NCI-H1930 (cell line): ENCODE data around the gene TMPRSS3.

Experiments used
- DNase-seq, 2 experiments: peaks; one replicate each; lab custom pipeline; 2025; lab: John Stamatoyannopoulos, UW

The TMPRSS3 gene

GRCh38 chr21:42350927-42351426 lies 44.9 kb downstream of the TMPRSS3 start, which contains the start of gene TFF2:
Gene TFF2, minus strand, starts transcription at chr21:42350994. Its CDS starts 37 bp downstream, at chr21:42350957.
- DNase-seq, result no peak

- DNase-seq, result no peak
These were observed 45.4 kb downstream of the TMPRSS3 start for GRCh38 chr21:42350318-42350910.

DNA sequence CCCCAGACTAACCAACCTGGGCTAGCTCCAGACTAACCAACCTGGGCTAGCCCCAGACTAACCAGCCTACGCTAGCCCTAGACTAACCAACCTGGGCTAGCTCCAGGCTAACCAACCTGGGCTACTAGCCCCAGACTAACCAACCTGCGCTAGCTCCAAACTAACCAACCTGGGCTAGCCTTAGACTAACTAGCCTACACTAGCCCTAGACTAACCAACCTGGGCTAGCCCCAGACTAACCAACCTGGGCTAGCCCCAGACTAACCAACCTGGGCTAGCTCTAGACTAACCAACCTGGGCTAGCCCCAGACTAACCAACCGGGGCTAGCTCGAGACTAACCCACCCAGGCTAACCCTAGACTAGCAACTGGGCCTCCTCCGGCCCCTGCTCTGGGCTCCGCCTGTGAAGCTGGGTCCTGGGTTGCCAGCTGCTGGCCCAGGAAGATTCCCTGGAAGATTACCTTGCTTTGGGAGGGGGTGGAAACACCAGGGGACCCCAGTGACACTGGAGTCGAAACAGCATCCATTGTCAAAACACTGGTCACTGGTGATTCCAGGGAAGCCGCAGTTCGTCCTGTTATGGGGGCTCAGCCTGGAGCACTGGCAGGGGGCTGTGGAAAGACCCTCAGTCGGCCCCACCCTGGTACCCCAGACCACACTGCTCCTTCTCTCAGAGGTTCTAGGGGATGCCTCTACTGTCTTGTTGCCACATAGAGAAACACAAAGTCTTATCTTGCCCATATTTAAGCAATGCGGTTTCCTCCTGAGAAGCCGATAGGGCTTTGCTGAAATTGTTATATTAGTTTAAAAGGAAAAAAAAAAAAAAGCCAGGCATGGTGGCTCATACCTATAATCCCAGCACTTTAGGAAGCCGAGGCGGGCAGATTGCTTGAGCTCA lies 46.2 kb downstream of the TMPRSS3 start:
- DNase-seq, result no peak

- no peak for DNase-seq
These were observed 47.1 kb downstream of the TMPRSS3 start for GRCh38 chr21:42348762-42349161.

DNA sequence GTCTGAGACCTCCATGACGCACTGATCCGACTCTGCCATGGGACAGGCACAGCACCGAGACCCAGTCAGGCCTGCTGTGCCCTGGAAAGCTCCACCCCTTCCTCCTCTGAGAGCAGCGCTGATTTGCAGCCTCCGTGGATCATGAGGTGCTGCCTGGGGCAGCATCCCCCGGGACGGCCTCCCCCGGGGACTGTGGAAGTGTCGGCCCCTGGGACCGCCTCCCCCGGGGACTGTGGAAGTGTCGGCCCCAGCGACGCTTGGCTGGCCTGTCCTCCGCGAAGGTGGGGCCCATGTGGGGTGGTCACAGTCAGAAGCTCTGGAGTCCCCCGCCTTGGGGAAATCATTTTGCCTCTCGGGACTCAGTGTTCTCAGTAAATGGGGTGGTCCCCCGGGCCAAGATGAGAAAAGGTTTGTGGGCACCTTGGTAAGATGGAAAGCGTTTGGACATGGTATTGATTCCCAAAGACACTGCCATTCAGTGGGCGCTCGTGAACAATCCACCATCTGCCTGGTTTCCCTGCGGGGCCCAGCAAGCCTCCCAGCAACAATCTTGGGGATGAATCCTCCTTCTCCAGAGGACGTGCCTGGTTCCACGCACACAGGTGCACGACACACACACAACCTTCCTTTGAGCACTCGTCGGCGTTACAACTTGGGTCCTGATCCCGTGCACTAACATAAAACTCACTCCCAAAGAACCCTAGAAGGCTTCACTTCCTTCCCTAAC lies 48.1 kb downstream of the TMPRSS3 start:
- DNase-seq, result no peak

DNA sequence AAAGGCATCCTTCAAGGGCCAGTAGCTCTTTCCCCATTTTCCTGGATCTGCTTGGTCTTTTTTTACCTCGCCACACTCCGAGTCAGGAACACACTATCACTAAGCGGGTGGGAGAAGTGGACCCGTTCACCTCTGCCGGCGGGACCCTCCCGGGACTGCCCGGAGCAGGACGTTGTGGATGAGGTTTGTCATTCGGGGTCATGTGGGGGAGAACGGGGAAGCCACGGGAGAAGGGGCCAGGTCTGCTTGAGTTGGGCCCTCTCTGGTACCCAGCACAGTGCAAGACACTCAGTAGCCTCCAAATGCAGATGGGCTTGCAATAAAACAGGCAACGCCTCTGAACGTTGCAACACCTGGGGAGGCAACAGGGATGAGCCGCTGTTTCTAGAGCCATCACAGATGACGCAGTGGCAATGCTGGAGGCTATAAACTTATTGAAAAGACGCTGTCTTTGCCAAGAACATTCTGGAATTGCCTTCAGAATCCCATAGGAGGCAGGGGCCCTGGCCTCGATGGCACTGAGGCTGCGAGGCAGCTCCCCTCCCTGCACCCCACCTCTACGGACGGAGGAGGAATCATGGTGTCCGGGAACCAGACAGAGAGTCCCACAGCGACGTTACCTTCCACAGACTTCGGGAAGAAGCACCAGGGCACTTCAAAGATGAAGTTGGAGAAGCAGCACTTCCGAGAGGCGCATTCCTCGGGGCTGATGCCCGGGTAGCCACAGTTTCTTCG lies 48.8 kb downstream of the TMPRSS3 start:
- DNase-seq, result no peak

DNA sequence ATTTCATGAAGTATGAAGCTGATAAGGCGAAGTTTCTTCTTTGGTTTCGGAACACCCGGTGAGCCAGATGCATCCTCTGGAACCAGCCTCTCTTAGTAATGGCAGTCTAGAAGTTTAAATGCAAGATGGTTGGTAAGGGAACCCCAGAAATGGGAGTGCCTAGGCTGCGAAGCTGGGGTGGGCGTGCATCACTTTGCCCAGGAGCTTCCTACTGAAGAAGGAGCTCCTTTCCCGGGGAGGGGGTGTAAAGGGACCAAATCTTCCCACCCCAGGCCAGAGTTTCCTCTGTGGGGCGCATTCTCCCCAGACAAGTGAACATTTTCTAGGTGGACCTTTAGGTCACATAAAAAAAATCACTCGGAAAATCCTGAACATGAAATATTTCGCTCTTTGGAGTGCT lies 49.4 kb downstream of the TMPRSS3 start:
- no peak for DNase-seq

- no peak for DNase-seq
These were observed 51.2 kb downstream of the TMPRSS3 start for GRCh38 chr21:42344631-42345030.

DNA sequence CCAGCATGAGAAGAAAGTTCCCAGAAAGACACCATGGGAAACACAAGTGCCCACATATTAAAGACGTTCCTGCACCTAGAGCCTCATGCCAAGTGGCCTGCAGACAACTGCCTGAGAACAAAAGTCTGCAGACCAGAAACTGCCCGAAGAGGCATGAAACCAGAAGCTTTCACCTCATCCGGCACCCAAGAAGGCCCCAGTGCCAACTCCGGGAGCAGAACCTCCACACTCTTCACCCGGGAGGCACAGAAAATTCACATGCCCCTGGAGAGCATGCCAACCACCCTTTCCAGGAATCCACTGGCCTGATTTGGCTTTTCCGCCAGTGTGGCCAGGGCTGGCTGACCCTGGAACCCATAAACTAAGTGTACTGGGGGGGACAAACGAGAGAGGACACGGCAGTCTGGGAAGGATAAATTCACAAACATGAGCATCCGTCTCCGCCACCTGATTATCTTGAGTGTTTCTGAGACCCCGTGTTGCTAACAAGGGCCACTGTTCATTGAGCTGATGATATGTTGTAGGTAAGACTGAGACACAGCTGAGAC lies 51.8 kb downstream of the TMPRSS3 start:
- DNase-seq, result no peak

GRCh38 chr21:42343556-42343955 lies 52.3 kb downstream of the TMPRSS3 start:
- no peak for DNase-seq

GRCh38 chr21:42343101-42343500 lies 52.8 kb downstream of the TMPRSS3 start:
- no peak for DNase-seq

DNA sequence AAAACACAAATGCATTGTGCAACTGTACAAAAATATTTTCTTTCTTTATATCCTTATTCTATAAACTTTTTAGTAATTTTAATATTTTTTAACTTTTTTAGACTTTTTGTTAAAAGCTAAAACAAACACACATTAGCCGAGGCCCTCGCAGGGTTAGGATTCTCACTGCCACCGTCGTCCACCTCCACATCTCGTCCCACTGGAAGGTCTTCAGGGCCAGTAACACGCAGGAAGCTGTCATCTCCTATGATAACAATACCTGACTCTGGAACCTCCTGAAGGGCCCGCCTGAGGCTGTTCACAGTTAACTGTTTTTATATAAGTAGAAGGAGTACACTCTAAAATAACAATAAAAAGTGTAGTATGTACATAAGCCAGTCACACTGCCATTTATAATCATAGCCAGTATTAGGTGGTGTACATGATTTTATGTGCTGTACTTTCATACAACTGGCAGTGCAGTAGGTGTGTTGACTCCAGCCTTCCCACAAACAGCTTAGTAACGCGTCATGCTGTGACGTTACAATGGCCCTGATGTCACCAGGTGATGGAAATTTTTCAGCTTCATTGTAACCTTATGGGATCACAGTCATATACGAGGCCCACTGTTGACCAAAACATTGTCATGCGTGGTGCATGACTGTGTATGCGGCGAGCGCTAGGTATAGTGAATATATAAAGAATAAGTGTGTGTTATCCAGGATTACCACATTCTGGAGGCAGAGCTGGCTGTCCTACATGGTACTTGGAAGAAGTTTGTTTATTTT lies 53.9 kb downstream of the TMPRSS3 start:
- no peak for DNase-seq

DNA sequence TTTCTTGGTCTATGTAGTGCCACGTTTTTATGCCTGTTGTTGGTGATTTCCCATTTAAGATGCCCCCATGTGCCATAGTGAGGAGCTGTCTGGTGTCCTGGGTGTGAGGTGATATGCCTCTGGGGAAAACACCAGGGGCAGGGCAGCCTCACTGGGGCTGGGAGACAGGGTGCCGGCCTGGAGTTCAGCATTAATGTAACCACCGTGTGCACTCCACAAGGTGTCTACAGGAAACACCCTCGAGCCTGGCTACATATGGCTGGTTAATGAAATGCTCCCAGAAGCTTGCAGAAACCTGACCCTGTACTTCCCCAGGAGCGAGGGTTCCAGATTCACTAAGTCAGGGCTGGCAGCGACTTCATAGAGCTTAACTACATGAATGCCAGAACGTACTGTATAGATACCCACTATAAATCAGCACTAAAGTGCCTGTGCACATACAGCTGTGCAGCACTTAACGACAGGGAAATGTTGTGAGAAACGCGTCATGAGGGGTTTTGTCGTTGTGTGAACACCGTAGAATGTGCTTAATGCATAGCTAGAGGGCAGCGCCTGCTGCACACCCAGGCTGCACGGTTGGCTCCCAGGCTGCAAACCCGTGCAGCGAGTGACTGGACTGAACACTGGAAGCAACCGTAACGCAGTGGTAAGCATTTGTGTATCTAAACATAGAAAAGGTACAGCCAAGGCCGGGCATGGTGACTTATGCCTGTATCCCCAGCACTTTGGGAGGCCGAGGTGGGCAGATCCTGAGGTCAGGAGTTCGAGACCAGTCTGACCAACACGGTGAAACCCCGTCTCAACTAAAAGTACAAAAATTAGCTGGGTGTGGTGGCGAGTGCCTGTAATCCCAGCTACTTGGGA lies 55.4 kb downstream of the TMPRSS3 start:
- no peak for DNase-seq

DNA sequence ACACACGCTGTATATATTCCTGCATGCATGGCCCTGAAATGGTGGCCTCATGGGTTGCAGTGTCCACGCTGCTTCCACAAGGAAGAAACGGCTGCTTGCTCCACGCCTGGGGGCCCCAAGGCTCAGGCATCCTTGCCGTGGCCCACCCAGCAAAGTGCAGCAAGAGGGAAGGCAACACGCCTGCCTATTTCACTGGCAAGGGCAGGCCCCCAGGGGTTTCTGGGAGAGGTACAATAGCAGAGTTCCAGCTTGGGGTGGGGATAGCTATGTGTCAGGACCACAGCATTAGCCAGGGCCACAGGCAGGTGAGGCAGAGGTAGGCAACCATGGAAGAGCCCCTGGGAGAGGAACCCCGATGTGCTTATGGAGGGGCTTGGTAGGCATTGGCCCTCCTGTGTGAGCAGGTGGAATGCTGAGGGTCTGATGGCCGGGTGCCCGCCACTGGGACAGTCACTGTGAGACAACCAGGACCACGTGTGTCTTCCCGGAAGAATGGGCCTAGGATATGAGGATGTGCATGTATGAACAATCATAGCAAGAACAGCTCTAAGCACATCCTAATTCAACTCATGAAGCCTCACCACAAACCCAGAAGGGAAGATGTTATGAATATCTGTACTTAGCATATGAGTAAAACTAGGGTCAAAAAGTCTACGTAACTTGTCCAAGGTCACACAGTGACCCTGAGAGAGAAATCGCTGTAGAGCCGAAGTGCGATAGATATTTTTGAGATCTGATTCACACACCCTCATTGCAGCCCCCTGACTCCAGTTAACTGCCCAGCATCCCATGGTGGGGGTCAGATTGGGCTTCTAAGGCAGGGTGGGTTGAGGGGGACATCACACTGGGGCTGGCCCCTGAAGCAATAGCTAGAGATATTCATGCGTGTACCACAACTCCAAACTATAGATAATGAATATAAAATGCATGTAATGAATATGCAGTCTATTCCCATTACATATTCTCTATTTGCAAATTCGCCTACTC lies 56.8 kb downstream of the TMPRSS3 start:
- DNase-seq, result no peak

DNA sequence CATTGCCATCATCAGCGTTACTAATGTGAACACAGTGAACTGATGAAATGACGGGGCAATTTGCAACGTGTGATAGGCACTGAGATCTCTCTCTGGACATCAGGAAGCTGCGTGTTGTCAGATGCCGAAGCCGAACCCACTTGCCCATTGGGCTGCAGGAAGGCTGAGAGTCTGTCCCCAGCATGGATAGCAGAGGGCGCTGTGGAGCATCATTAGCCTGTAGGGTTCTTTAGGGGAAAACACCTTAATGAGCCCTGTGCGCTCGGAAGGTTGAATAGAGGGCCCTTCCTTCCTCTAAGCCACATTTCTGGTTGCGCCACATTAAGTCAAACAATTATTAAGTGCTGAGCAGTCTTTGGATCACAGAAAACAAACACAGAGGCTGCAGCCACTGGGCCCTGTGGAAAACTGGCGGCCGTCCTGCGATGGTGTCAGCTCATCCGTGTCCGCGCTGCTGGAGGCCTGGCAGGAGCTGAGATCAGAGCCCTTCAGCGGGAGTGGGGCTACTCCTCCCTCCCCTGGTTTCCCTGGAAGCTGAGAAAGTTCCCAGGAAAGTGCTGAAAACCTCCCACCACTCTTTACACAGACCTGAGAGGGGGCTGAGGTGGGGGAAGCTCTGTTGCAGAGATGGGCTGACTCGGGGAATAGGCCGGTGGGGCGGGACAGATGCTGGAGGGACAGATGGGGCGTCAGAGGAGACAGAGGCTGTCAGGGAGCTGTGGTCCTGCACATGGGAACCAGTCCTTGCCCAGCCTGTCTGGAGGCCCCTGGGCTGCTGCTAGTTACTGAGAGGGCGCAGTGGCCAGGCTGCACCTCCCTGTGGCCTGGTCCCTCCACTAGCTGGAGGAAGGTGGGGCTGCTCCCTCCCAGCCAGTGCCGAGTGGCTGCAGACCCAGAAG lies 57.8 kb downstream of the TMPRSS3 start:
- peak in 1 of 2 experiments; percentile 25 for DNase-seq

GRCh38 chr21:42337276-42337675 lies 58.6 kb downstream of the TMPRSS3 start:
- no peak for DNase-seq

DNA sequence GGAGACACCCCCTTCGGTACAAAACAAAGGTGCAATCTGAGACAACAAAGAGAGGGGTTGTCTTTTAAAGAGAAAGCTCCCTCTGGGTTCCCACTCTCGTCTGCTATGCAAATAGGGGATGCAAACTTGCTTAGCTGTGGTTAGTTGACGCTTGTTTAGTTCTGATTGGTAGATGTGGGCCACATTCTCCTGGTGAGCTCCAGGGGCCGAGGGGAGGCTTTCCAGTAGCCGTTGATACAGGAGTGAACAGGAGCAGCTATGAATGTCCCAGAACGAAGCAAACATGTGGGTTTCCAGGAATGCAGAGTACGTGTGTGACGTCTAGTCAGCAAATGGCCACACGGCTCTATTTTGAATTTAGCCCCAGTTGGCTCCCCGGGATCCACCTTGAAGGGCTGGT lies 59.8 kb downstream of the TMPRSS3 start:
- no peak for DNase-seq
